GM21717 (cell line): ENCODE data around the gene NAV2.
"Not testable (repeated sequence)": the region's sequence is repeated elsewhere in the genome, so short reads cannot be mapped to it uniquely, and the experiment has no call there.

Experiments
- ATAC-seq: cut with Tn5 transposase; IDR thresholded peaks from one replicate; pipeline ENCODE4 v1.9.1; 2021; ENCODE audit warnings: mild to moderate bottlenecking, moderate library complexity; ENCODE audit not compliant: unreplicated experiment

The NAV2 gene

GRCh38 chr11:19882356-19882755 lies 169.7 kb downstream of the NAV2 start:
- no peak for ATAC-seq

DNA sequence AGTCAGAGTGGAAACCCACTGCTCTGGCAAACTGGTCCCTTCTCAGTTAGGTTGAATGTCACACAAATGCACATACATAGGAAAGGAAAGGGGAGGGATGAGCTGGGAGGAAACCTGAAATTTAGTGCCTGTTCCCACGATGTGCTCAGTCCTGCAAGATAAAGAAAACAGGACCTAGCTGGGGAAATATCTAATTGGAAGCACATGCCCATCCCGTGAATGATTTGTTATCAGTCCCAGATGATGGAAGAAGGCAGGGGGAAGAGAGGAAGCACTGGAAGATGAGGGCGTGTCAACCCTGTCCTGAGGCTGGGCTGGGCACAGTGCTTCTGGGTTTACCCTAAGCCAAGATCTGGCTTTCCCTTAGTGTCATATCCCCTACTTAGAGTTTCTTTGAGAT lies 173.9 kb downstream of the NAV2 start:
- no peak for ATAC-seq

- no peak for ATAC-seq
These were observed 175.2 kb downstream of the NAV2 start for GRCh38 chr11:19887842-19888241.

DNA sequence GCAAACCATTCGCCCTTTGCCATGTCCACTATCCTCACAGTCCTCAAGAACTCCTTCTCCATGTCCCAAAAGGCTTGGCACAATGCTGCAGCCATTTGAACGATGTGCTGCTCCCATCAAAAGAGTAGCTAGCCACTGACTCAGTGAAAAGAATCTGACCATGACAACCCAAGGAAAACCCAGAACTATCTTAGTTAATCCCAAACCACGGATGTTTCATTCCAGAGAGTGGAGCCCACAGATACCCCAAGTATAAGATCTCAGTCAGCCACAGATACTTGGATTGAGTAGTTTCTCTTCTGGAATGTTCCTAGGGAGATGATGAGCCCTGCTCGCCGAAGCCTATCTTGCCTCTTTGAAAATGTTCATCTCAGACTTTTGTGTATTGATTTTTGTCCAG lies 176.9 kb downstream of the NAV2 start:
- no peak for ATAC-seq

DNA sequence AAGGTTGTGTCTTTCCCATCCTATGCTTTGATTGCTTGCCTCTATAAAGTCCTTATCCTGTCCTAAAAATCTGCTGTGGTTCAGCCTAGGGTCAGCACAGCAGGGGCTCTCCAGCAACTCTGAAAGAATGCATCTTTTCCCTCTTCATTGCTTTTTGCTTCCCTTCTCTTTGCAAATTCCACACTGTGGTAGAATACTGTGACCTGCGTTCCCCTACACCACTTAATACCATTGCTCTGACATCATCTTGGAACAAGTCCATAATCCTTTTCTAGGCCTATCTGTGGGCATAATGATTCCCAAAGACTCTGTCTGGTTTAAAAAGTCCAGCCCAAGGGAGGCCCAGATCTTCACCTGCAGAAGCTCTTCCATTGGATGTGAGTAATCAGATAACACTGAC lies 177.7 kb downstream of the NAV2 start:
- no peak for ATAC-seq

GRCh38 chr11:19891022-19891421 lies 178.4 kb downstream of the NAV2 start:
- no peak for ATAC-seq

DNA sequence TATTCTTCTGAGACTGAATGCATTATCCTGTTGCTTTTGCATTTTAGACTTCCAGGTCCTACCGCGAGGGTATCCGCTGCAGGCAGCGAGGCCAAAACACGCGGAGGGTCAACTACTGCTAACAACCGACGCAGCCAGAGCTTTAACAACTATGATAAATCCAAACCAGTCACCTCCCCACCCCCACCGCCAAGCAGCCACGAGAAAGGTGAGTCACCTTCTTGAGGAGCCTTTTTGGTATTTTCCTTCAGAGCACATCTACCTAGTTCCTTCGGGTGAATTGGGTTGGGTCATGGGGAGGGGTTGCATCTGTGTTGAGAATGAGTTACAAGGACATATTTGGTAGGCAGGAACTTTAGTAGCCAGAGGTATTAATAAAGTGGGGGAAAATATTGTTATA lies 179.8 kb downstream of the NAV2 start:
- no peak for ATAC-seq

- ATAC-seq, result no peak
These were observed 180.2 kb downstream of the NAV2 start for GRCh38 chr11:19892876-19893275.

- no peak for ATAC-seq
These were observed 181.8 kb downstream of the NAV2 start for GRCh38 chr11:19894404-19894803.

DNA sequence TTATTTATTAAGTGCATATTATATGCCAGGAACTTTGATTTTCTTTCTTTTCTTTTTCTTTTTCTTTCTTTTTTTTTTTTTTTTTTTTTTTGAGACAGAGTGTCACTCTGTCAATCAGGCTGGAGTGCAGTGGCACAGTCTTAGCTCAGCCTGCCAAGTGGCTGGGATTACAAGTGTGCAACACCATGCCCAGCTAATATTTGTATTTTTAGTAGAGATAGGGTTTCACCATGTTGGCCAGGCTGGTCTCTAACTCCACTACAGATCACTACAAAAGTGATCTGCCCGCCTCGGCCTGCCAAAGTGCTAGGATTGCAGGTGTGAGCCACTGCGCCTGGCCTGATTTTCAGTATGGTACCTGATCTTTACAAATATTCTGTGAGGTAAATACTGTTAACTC lies 182.4 kb downstream of the NAV2 start:
- ATAC-seq, result not testable (repeated sequence)

GRCh38 chr11:19895776-19896175 lies 183.1 kb downstream of the NAV2 start:
- ATAC-seq, result no peak

DNA sequence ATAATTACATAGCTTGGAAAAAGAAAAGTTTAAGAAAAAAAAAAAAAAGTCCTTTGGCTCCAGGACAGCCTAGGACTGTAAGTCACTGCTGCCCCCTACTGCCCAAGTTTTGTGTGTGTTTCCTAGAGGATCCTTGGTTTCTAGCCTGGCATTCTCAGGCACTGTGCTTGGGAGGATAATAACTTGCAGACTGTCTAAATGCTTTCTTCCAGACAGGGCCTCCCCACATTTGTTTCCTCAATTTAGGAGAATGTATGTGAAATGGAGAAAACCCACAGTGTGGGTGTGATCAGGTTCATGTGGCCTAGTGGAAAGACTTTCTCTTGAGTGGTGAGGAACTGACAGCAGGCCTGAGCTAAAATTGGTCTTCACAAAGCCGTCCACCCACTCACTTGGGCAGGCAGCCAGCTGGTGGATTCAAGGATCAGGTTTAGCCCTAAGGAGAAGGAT lies 191.0 kb downstream of the NAV2 start:
- ATAC-seq, result peak; percentile 56

DNA sequence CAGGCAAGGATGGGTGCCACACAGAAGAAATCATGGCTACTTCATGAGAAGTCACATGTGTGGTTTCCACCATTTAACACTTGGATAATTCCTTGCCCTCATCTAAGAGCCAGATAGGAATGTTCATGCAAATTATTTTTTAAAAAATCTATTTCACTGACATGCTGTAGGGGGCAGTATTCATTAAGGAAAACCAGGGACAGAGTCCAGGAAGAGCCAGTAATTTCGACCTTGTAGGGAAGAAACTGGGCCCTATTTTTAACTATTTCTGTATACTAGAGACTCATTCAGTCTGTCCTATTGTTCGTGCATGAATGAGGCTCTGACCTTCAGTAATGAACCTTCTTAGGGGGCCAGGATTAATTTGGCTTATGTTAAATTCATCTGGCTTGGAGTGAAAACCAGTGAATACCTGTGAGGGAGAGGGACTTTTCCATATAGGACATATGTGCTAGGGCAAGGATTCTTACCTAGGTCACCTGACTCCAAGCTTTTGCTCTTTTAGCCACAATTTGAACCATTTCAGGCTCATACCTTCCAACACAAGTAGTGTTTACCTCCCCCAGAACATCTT lies 192.7 kb downstream of the NAV2 start:
- no peak for ATAC-seq

DNA sequence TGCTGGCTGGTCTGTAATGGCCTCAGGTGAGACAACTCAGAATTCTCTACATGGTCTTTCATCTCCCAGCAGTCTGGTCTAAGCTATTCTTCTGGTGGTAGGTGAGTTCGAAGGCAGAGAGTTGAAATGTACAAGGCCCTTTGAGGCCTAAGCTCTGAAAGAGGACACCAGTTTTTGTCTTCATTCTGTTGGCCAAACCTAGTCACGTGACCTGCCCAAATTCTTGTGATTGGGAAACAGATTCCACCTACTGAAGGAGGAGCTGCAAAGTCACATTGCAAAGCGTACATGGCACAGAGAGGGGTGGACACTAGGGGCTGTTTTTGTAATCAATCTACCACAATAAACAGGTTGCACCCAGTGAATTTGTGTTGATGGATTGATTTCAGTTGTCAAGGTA lies 193.5 kb downstream of the NAV2 start:
- ATAC-seq, result no peak

DNA sequence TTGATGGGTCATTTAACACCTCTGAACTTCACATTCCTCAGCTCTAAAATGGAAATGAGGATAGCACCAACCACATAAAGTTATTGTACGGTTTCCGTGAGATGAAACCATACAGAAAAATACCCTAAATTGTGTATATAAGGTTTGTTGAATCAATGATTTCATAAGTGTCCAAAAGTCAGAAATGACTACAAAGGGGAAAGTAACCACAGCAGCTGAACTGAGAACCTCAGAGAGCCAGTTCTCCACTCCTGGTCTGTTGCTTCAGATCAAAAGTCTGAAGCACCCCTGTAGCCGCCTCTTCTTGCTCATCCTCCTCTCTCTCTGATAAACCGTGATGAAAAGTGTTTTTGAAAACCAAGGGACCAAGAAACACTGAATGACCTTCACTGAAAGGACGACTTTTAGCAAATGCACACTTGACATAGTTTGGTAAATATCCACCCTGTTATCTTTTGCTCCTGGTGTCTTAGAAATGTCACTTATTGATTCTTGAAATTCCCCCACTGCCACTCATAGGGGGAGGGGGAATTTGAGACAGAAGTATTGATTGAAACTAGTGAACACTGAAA lies 194.5 kb downstream of the NAV2 start:
- ATAC-seq, result no peak

DNA sequence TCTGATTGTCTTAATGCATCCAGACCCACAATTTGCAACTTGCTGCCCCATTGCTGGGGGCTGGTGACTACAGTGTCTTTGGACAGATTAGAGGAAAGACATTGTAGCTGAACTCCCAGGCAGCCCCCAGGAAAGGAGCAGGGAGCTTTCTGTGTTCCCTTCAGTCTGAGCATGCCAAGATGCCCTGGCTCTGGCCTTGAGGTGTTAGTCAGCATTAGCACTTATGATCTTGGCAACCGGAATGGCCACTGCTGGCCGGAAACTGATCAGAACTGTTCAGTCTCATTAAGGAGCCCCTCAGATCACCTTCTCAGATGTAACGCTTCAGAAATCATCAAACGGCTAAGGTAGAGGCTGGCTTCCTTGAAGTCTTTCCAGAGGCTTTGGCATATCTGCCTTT lies 195.2 kb downstream of the NAV2 start:
- ATAC-seq, result no peak

DNA sequence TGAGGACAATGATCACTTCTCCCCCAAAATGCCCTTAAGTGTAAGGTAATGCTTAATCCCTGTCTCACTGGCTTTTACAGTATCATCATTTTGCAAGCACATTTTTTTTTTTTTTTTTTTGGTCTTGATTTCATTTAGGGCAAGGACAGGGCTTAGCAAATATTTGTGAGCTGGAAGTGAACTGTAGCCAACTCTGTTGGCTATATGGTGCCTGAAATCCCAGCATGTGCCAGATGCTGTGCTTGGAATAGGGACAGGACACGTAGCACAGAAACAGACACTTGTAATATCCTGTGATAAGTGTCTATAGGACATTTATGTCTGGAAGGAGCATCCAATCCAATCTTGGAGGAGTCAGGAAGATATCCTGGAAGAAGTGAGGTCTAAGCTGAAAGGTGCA lies 198.3 kb downstream of the NAV2 start:
- ATAC-seq, result no peak

GRCh38 chr11:19912115-19912957 lies 199.7 kb downstream of the NAV2 start:
- ATAC-seq, result no peak

DNA sequence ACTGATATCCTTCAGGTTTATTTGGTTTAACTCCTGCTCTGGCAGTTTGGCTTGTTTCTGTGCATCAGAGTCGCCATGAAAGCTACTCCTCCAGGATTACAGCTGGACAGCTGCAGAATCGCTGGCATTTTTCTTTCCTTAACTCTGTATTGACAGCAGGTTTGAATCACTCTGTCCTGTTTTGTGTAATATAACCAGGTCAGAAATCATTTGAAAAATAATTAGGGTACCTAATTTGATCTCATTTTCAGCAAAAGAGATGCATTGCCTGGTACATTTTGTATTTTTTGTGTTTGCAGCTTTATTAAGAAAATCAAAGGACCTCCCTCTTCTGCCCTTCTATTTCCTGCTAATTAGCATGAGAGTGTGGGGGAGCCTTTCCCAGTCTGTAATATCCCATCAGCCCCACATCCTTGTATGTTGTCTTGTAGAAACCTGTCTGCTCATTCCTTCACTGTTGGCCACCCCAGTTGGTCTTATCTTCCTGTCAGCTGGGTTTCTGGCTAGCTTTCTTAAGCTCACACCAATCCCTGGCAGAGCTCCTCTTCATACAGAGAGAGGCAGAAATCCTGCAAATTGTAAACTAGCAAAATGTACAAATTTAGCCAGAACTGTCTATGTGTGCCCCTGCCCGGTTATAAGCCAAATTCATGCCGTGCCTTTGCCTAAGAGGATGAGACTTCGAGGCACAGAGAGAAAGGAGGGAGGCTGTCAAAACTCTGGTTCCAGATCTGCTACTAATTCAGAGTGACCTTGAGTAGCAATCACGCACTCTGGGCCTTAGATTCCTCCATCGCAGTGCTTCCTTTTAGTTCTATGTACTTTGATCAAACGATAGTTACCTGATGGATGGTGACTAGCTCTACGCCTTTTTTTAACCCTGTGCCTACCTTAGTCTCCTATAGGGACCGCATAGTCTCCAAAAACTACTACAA lies 200.6 kb downstream of the NAV2 start:
- no peak for ATAC-seq

GRCh38 chr11:19913893-19914249 lies 201.2 kb downstream of the NAV2 start:
- ATAC-seq, result no peak

- no peak for ATAC-seq
These were observed 203.2 kb downstream of the NAV2 start for GRCh38 chr11:19915808-19916207.
